HG03064 (cell line): Measurements from ENCODE around the gene MLLT11.
"Not testable (repeated sequence)": the region's sequence is repeated elsewhere in the genome, so short reads cannot be mapped to it uniquely, and the experiment has no call there.

Source experiments
- ATAC-seq: cut with Tn5 transposase; IDR thresholded peaks from one replicate; pipeline ENCODE4 v1.9.1; 2021; ENCODE audit warnings: low read depth; ENCODE audit not compliant: unreplicated experiment

MLLT11 gene

GRCh38 chr1:151055581-151055980 lies 4.6 kb upstream of the MLLT11 start:
- ATAC-seq: no peak

DNA sequence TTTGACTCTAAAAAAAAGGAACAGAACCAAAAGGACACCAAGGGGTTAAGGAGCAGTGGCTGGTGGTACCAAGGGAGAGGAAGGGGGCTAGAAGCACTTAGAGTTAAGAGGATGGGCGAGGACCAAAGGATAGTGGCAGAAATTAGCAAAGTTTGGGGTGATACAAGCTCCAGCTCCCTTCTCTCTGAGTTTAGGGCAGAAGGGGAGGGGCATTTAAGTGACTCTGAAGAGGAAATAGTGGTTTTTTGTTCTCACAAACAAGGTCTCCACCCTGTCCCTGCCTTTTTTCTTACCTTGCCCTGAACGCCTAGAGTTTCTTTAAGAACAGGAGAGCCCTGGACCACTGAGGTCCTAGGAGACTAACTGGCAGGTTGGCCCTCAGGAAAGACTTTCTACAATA lies 4.0 kb upstream of the MLLT11 start:
- ATAC-seq: no peak

GRCh38 chr1:151058692-151059091 lies 1.5 kb upstream of the MLLT11 start:
- ATAC-seq: no peak

DNA sequence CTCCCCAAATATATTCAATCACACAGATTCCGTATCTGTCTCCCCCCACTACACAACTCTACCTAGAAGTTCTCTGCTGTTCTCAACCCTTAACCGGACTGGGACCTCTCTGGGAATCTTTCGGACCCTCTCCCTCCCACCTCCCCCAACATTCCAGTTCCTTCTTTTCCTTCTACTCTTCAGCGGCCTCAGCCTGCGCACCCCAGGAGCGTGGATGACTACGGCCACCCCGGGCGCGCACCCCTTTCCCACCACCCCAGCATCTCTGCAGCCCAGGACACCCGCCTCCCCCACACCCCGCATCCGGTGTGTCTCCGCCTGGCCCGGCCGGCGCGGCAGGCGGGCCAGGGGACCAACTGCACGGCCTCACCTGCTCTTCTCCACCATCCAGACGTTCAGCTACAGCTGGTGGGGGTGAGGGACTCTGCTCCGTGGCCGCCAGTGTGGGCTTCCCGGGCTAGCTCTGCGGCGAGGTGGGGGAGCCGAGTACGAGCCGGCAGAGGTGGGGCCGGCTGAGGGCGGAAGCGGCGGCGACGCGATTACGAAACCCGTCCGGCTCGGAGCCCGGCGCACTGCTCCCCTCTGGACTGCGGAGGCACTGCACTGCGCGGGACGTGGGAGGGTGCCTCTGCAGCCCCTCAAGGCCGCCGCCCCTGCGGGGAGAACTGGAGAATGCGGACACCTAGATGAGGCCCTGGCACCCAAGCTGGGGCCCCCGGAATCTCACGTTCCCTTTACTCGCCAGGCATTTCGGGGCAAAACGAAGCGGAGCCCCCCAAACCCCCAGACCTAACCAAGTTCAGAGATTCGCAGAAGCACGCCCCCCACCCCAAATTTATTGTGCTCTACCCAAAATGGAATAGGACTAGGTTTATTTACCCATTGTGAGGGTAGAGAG lies 839 bp upstream of the MLLT11 start, which contains the start of gene CDC42SE1:
TSS of gene CDC42SE1 (minus strand) at position 514 of the 898 bp plus-strand sequence. CDS start 3,892 bp downstream, outside the sequence.
- peak; percentile 71 for ATAC-seq

GRCh38 chr1:151060657-151061421 lies 642 bp downstream of the MLLT11 start:
- no peak for ATAC-seq

DNA sequence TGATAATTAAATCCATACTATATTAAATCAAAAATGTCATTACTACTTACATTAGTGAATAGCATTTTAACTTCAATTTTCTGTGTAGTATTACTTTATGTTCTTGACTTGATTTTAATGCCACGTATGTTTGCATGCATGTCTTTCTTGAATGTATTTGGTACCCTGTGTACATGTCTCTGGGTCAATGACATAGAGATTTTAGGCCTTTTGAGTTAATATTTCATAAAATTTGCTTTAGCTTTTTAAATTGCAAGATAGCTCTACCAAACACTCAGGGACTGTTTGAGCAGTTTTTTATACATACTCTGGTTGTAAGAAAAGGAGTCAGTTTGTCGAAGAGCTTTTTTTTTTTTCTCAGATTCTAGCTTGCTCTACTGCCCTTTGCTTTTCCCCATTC lies 1.5 kb downstream of the MLLT11 start:
- no peak for ATAC-seq

GRCh38 chr1:151062741-151063371 lies 2.7 kb downstream of the MLLT11 start:
- ATAC-seq: no peak

- no peak for ATAC-seq
Measured at GRCh38 chr1:151065089-151065645, 5.0 kb downstream of the MLLT11 start.

DNA sequence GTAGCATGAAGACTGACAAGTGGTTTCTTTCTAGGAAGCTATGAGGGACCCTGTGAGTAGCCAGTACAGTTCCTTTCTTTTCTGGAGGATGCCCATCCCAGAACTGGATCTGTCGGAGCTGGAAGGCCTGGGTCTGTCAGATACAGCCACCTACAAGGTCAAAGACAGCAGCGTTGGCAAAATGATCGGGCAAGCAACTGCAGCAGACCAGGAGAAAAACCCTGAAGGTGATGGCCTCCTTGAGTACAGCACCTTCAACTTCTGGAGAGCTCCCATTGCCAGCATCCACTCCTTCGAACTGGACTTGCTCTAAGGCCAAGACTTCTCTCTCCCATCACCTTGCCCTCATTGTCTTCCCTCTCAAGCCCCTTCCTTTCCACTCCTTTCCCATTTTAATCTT lies 7.0 kb downstream of the MLLT11 start:
- ATAC-seq: no peak

DNA sequence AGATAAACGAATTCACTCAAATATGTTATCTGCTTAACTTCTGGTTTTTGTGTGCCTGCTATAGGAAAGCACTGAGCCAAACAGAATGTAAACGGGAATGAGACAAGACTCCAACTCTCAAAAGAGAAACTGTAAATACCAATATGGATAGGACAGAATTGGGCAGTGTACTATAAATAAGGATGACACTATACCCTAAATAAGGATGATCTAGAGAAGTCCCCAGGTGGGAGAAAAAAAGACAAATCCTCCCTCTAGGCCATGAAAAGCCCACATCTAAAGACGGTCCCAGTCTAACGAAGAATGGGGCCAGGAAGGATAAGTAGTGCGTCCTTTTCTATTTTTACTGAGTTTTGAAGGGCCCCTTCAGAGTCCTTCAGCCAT lies 8.9 kb downstream of the MLLT11 start:
- ATAC-seq: no peak

DNA sequence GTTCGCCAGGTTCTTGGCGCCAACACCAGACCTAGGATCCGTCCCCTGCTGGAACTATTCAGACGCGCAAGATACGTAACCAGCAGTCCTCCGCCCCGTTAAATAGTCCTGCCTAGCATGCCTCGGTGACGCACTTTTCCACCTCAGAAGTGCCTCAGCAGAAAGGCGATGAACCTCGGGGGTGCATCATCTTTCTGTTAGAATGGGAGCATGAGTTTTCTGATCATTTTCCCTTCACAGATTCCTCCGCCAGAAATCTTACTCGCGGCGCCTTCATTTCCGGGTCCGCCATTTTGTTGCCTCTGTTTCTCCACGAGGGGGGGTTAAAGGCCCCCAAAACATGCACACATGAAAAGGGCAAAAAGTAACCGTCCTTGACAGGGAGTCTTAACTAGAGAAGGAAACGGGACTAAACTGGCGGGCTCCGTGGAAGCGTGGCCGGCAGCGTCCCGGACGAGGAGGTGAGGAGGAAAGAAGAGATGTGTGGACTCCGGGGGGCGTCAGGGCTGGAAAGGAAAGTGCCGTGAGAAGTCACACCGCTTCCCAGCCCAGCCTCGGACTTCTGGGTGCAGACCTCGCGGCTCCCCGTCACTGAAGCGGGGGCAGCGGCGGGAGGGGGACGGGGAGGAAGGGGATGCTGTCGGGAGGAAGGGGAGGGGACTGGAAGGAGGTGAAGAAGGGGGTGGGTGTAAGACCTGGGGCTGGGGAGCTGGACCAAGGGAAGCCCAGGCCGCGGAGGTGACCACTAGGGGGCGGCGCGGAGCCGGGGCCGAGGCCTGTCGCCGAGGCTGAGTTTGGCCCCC lies 10.5 kb downstream of the MLLT11 start, which contains the start of gene GABPB2:
TSS of gene GABPB2 (plus strand) at position 288 of the 803 bp plus-strand sequence. CDS start 17,429 bp downstream, outside the sequence.
- ATAC-seq: no peak

DNA sequence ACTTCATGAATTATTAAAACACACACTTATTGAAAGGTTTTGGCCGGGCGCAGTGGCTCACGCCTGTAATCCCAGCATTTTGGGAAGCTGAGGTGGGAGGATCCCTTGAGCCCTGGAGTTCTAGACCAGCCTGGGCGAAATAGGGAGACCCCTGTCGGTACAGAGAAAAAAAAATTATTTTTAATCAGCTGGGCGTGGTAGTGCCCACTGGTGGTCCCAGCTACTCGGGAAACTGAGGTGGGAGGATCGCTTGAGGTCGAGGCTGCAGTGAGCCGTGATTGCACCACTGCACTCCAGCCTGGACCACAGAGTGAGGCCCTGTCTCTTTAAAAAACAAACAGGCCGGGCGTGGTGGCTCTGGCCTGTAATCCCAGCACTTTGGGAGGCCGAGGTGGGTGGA lies 12.0 kb downstream of the MLLT11 start:
- no peak for ATAC-seq

GRCh38 chr1:151085953-151086559 lies 25.9 kb downstream of the MLLT11 start:
- ATAC-seq: no peak

GRCh38 chr1:151097426-151097825 lies 37.2 kb downstream of the MLLT11 start:
- ATAC-seq: not testable (repeated sequence)

DNA sequence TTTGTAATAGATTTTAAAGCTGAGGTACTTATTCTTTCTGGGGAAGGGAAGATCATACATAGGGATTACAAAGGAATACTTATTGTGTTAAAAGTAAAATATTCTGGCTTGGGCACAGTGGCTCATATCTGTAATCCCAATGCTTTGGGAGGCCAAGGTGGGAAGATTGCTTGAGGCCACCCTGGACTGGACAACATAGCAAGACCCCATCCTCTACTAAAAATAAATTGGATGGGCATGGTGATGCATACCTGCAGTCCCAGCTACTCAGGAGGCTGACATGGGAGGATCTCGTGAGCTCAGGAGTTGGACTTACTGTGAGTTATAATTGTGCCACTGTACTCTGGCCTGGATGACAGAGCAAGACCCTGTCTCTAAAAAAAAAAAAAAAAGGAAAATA lies 37.9 kb downstream of the MLLT11 start:
- no peak for ATAC-seq

DNA sequence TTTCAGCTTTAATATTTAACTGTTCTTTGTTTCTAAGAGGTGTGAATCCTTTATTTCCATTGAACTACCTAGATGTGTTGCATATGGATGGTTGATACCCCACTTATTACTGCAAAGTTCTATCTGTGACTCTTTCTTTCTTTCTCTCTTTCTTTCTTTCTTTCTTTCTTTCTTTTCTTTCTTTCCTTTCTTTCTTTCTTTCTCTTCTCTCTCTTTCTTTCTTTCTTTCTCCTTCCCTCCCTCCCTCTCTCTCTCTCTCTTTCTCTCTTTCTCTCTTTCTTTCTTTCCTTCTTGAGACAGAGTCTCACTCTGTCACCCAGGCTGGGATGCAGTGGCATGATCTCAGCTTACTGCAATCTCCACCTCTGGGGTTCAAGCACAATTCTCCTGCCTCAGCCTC lies 44.4 kb downstream of the MLLT11 start:
- ATAC-seq: no peak

- ATAC-seq: no peak
Measured at GRCh38 chr1:151106894-151107293, 46.7 kb downstream of the MLLT11 start.

GRCh38 chr1:151108331-151108730 lies 48.1 kb downstream of the MLLT11 start:
- no peak for ATAC-seq

DNA sequence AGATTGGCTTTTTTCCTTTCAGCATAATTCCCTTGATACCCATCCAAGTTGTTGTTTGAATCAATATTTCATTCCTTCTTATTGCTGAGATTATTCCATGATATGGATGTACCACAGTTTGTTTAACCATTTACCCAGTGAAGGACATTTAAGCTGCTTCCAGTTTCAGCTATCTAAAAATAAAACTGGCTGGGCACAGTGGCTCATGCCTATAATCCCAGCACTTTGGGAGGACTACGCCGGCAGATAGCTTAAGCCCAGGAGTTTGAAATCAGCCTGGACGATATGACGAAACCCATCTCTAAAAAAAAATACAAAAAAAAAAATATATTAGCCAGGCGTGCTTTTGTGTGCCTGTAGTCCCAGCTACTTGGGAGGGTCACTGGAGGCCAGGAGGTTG lies 53.7 kb downstream of the MLLT11 start:
- no peak for ATAC-seq
